ENCODE data around the gene STAMBPL1.
"Not testable (repeated sequence)": the region's sequence is repeated elsewhere in the genome, so short reads cannot be mapped to it uniquely, and the experiment has no call there.

STAMBPL1 gene

DNA sequence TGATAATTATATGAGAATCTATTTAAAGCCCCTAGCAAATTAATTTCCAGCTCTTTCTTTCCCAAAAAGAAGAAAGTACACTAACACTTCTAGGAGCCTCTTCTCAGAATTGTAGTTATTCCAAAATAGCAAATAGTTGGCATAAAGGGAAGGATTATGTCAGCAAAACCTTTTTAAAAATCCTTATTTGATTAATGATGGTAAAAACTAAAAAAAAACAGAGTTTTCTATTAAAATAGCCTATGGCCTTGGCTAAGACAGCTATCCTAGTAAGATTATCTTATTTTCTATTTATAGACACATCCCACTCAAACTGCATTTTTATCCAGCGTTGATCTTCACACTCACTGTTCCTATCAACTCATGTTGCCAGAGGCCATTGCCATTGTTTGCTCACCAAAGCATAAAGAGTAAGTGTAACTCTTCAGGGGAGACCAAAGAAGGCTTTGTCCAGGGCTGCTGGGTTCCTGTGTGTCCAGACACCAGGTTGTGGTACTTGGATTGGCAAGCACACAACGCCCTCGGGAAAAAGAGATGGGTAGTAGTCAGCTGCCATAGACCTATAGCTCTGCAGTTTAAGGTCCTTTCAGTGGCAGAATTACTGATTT is 41.0 kb downstream of the STAMBPL1 start:
- no peak for DNase-seq (ENCODE audit: low read depth)

DNA sequence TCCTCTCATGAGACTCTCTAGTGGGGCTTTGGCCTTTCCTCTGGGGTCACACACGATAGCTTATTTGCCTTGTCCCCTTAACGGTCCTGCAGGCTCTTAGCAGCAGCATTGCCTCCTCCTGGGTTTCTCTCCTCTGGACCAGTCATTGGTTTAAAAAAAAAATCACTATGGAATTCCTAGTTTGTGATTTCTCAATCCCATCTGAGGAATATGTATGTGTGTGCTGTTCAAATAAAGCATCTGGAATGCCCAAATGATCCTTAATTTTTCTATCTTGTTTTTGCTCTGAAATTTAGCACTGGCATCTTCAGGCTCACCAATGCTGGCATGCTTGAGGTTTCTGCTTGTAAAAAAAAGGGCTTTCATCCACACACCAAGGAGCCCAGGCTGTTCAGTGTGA is 42.0 kb downstream of the STAMBPL1 start:
- DNase-seq (ENCODE audit: low read depth): no peak

- no peak for DNase-seq (ENCODE audit: low read depth)
These were observed 43.5 kb downstream of the STAMBPL1 start for GRCh38 chr10:88923520-88923919.

GRCh38 chr10:88926566-88927415 is 46.7 kb downstream of the STAMBPL1 start:
- DNase-seq (ENCODE audit: low read depth): no peak

DNA sequence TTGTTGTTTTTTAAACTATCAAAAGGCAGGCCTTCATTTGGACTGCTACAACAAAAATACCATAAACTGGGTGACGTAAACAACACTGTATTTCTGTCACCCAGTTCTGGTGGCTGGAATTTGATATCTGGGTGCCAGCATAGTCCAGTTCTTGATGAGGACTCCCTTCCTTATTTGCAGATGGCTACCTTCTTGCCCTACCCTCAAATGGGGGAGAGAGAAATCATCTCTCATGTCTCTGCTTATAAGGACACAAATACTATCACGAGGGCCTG is 47.3 kb downstream of the STAMBPL1 start:
- no peak for DNase-seq (ENCODE audit: low read depth)

- DNase-seq (ENCODE audit: low read depth): no peak
These were observed 48.2 kb downstream of the STAMBPL1 start for GRCh38 chr10:88928254-88928653.

DNA sequence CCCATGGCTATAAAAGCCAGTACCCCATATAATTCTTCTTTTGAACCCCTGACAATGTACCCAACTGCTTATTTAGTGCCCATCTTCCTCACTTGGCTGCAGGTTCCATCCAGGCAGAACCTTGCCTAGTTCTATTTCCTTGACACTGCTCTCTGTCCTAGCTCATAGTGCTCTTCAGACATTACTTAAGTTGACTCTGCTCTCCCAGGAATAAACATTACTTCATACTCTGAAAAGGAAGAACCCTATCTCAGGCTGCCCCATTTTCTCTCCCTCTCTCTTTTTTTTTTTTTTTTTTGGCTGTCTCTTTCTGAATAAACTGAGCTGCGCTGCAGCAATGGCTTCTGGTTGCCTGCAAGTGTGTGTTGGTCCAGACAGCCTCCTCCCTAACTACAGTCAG is 51.5 kb downstream of the STAMBPL1 start:
- no peak for DNase-seq (ENCODE audit: low read depth)

DNA sequence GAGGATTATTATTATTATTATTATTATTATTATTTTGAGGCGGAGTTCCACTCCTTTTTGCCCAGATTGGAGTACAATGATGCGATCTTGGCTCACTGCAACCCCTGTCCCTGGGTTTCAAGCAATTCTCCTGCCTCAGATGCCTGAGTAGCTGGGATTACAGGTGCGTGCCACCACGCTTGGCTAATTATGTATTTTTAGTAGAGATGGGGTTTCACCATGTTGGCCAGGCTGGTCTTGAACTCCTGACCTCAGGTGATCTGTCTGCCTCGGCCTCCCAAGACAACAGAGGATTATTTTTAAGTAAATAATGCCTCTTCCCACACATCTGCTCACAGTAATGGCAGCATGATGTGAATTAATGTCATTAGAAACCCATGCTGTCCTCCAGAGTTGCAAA is 52.0 kb downstream of the STAMBPL1 start:
- not testable (repeated sequence) for DNase-seq (ENCODE audit: low read depth)

- no peak for DNase-seq (ENCODE audit: low read depth)
These were observed 52.7 kb downstream of the STAMBPL1 start for GRCh38 chr10:88932539-88933256.

GRCh38 chr10:88933564-88933963 is 53.5 kb downstream of the STAMBPL1 start:
- no peak for DNase-seq (ENCODE audit: low read depth)

- DNase-seq (ENCODE audit: low read depth): peak; percentile 43
These were observed 55.0 kb downstream of the STAMBPL1 start for GRCh38 chr10:88934900-88935672.

- no peak for DNase-seq (ENCODE audit: low read depth)
These were observed 56.6 kb downstream of the STAMBPL1 start for GRCh38 chr10:88936656-88937055.

DNA sequence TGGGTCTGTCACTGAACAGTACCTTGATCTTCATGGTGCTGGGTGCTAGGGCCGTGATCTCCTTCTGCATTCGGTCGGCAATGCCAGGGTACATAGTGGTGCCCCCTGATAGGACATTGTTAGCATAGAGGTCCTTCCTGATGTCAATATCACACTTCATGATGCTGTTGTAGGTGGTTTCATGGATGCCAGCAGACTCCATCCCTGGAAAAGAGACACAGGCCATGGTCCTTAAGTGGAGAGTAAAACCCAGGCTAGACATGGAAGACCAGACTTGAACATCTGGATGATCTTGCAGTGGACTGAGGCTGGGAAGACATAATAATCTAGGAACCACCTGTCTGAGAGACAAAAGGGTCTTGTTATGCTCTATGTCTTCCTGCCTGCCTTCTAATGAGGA is 58.0 kb downstream of the STAMBPL1 start:
- DNase-seq (ENCODE audit: low read depth): no peak

DNA sequence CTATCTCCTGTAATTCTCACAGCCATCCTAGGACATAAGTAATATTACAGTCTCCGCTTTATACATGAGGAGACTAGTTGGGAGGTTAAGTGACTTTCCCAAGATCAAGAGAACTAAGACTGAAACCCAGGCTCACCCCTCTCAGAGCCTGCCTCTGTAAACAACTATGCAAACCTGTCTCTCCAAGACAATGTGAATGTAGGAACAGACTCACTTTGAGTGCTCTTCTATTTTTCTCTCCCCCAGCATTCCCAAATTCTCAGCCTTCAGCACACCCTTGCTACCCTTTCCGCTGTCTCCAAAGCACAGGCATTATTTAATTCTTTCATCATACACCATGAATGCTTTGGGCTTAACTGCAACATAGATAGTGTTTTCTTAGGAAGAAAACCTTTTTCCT is 58.9 kb downstream of the STAMBPL1 start:
- no peak for DNase-seq (ENCODE audit: low read depth)

GRCh38 chr10:88941026-88941425 is 61.0 kb downstream of the STAMBPL1 start:
- DNase-seq (ENCODE audit: low read depth): no peak

- DNase-seq (ENCODE audit: low read depth): no peak
These were observed 63.7 kb downstream of the STAMBPL1 start for GRCh38 chr10:88943778-88944177.

DNA sequence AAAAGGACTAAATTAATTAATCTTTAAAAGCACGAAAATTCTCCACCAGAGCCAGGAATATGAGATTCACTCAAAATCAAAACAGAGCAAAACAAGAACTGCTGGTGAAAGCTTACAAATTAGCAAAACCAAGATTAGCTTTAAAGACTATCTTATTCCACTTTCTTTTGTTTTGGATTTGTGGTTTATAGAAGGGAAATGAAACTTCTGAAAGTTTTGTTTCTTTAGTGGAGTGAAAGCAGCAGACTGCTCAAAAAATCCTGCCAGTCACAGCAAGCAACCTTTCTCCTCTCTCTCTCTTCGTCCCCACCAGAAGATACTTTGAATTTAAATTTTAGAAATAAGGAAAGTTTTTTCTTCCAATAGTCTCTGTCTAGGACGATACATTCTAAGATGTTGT is 64.8 kb downstream of the STAMBPL1 start:
- DNase-seq (ENCODE audit: low read depth): no peak

DNA sequence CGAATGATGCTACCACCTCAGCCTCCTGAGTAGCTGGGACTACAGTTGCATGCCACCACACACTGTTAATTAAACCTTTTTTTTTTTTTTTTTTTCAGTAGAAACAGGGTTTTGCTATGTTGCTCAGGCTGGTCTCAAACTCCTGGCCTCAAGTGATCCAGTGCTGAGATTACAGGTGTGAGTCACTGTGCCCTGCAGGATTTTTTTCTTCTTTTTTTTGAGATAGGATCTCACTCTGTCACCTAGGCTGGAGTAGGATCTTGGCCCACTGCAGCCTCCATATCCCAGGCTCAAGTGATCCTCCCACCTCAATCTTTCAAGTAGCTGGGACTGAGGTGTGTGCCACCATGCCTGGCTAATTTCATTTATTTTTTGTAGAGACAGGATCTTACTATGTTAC is 66.2 kb downstream of the STAMBPL1 start:
- DNase-seq (ENCODE audit: low read depth): no peak

GRCh38 chr10:88946965-88947590 is 67.0 kb downstream of the STAMBPL1 start:
- DNase-seq (ENCODE audit: low read depth): no peak

- DNase-seq (ENCODE audit: low read depth): no peak
These were observed 69.0 kb downstream of the STAMBPL1 start for GRCh38 chr10:88949051-88949450.

GRCh38 chr10:88949912-88950837 is 70.1 kb downstream of the STAMBPL1 start:
- DNase-seq (ENCODE audit: low read depth): no peak

Measured in activated T-helper 1 cell treated with Interleukin-2 at 50 U/mL for 16 hours (primary cell).